Activated B cell treated with CpG ODN at 0.5 μM for 24 hours (primary cell): ENCODE results near the gene MLLT10. TPM values are rescaled to one million over a fixed set of nuclear protein-coding genes. Genes with fewer than 3 reads are reported as not detected.

Experiments used
- ATAC-seq: fragments of 200-7000 bp; cut with Tn5 transposase; one replicate; pipeline ENCODE4 v1.10.0; 2021; ENCODE audit warnings: low read depth, mild to moderate bottlenecking, moderate library complexity
- CTCF ChIA-PET: fragments of 350-600 bp; sonication (Branson Sonifier 250); formaldehyde crosslinking; loops from one replicate; lab custom pipeline; 2021; ENCODE audit warnings: antibody characterized with exemption; lab: Charles Lee
- POLR2A ChIA-PET: fragments of 350-600 bp; sonication (Branson Sonifier 250); formaldehyde crosslinking; loops from one replicate; lab custom pipeline; 2021; ENCODE audit warnings: antibody characterized with exemption; lab: Charles Lee
- DNase-seq: peaks from one replicate; pipeline ENCODE4 v3.0.0; 2022
- H3K27ac Mint-ChIP-seq: one replicate; pipeline ENCODE4 v1.8.0; 2020; ENCODE audit warnings: mixed read lengths
- H3K27me3 Mint-ChIP-seq: one replicate; pipeline ENCODE4 v1.8.0; 2021; ENCODE audit warnings: mixed read lengths
- H3K36me3 Mint-ChIP-seq: one replicate; pipeline ENCODE4 v1.8.0; 2021; ENCODE audit warnings: low read depth, mixed read lengths
- H3K4me1 Mint-ChIP-seq: one replicate; pipeline ENCODE4 v1.8.0; 2021; ENCODE audit warnings: mixed read lengths
- H3K4me3 Mint-ChIP-seq: one replicate; pipeline ENCODE4 v1.8.0; 2020; ENCODE audit warnings: mild to moderate bottlenecking, mixed read lengths
- H3K9me3 Mint-ChIP-seq: one replicate; pipeline ENCODE4 v1.8.0; 2020; ENCODE audit warnings: mixed read lengths
- CTCF ChIP-seq: fragments of 200-600 bp; IDR thresholded peaks from one replicate; pipeline ENCODE4 v1.8.0; 2022; ENCODE audit warnings: antibody characterized with exemption, mild to moderate bottlenecking
- intact Hi-C: fragments of 100-400 bp; cut with micrococcal nuclease; formaldehyde crosslinking; loops from one replicate; pipeline ENCODE4 v1.15.1; 2024
- total RNA-seq: library from RNA; stranded (reverse); gene quantifications from 2 replicates; pipeline ENCODE4 v1.2.3, GENCODE V29; 2022

MLLT10 gene
- 40.6 and 48.7 TPM in 2 replicates for total RNA-seq

GRCh38 chr10:21533467-21534279 is at the start of gene MLLT10:
MLLT10 (plus strand) TSS chr10:21534232; CDS start chr10:21534645, 413 bp downstream.
- ATAC-seq (peak; percentile 88), DNase-seq (peak; percentile 94)
- Mint-ChIP-seq H3K27ac (peak within 1 kb of the TSS; percentile 92), H3K4me3 (peak within 1 kb of the TSS; percentile 90), H3K4me1 (peaks cover 18% of the 10 kb centered on the region), H3K36me3 (peaks cover 13% of the 10 kb centered on the region), H3K9me3 (no peaks in the 10 kb centered on the region), H3K27me3 (peaks cover 2% of the 10 kb centered on the region)
- intact Hi-C loops = loop anchor here (1.0 to 10.0 kb wide), 11 partner anchors 8 to 1905 kb away; partner anchors contain the start of genes DNAJC1, OTUD1 and SKIDA1
- ChIA-PET CTCF (no interaction called here), POLR2A (interaction anchor here (0.6 to 1.3 kb wide), 11 partner anchors 15 to 845 kb away, joined by 3 to 5 read pairs (median 3); partner anchors contain the start of genes COMMD3 and DNAJC1)
- no peak for TF ChIP-seq CTCF

DNA sequence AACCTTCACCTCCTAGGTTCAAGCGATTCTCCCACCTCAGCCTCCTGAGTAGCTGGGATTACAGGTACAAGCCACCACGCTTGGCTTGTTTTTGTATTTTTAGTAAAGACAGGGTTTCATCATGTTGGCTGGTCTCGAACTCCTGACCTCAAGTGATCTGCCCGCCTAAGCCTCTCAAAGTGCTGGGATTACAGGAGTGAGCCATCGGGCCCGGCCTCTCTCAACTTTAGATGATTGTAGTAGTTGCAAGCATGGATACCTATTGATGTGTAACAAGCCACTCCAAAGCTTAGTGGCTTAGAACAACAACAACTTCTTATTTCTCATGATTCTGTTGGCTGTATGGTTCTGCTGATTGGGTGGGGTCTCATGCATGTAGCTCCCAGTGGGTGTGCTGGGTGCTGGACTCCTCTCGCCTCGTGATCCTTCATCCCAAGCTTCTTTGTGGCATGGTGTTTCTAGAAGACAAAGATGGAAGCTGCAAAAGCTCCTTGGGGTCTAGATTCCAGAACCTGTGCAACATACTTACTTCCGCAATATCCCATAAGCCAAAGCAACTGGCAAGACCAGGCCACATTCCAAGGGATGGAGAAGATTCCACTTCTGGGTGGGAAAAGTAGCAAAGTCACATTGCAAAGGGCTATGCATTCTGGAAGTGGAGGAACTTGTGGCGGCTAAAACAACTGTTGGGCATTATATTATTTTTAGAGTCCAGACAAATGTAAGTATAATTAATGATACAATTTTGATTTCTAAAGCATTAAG is 46.4 kb upstream of the MLLT10 start:
- no peak overlapping the region for H3K27ac Mint-ChIP-seq
- H3K36me3 Mint-ChIP-seq = no peaks in the 10 kb centered on the region
- no peak overlapping the region for H3K4me3 Mint-ChIP-seq
- ChIA-PET CTCF (no interaction called here), POLR2A (no interaction called here)
- no peaks in the 10 kb centered on the region for H3K4me1 Mint-ChIP-seq
- DNase-seq (no peak), ATAC-seq (no peak)
- intact Hi-C loops = no loop called here
- peaks cover 23% of the 10 kb centered on the region for H3K27me3 Mint-ChIP-seq
- no peak for TF ChIP-seq CTCF
- no peaks in the 10 kb centered on the region for H3K9me3 Mint-ChIP-seq

GRCh38 chr10:21488246-21488956 is 45.6 kb upstream of the MLLT10 start:
- Mint-ChIP-seq H3K27ac (no peak overlapping the region), H3K4me1 (no peaks in the 10 kb centered on the region), H3K9me3 (no peaks in the 10 kb centered on the region), H3K36me3 (no peaks in the 10 kb centered on the region), H3K27me3 (peaks cover 22% of the 10 kb centered on the region), H3K4me3 (no peak overlapping the region)
- ChIA-PET POLR2A (no interaction called here), CTCF (no interaction called here)
- no peak for TF ChIP-seq CTCF
- ATAC-seq (no peak), DNase-seq (no peak)
- intact Hi-C loops = no loop called here

DNA sequence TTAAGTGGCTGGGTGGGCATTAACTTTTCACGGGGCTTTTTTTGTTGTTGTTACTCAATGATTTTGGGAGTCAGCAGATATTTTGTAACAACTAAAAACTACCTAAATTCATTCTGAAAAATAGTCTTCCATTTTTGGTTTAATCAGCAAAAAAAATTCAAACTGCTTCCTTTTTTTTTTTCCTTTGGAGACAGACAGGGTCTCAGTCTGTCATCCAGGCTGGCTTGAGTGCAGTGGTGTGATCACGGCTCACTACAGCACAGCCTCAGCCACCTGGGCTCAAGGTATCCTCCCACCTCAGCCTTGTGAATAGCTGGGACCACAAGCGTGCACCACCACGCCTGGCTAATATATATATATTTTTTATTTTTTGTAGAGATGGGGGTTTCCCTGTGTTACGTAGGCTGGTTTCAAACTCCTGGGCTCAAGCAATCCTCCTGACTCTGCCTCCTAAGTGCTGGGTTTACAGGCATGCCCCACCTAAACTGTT is 45.0 kb upstream of the MLLT10 start:
- no peak overlapping the region for H3K27ac Mint-ChIP-seq
- ChIA-PET CTCF (no interaction called here), POLR2A (no interaction called here)
- H3K9me3 Mint-ChIP-seq = no peaks in the 10 kb centered on the region
- intact Hi-C loops = no loop called here
- no peak for TF ChIP-seq CTCF
- H3K4me3 Mint-ChIP-seq = no peak overlapping the region
- ATAC-seq (no peak), DNase-seq (no peak)
- peaks cover 5% of the 10 kb centered on the region for H3K4me1 Mint-ChIP-seq
- H3K27me3 Mint-ChIP-seq = peaks cover 26% of the 10 kb centered on the region
- H3K36me3 Mint-ChIP-seq = no peaks in the 10 kb centered on the region
